ENCODE measurements around the gene TMCO4. TPM values are rescaled to one million over a fixed set of nuclear protein-coding genes. Genes with fewer than 3 reads are reported as not detected.
A peak's percentile ranks its signal among the peaks of the same experiment; 100 is the strongest.

The TMCO4 gene
- total and polyA plus RNA-seq, 2 of the 4 experiments (the other 2 are of a cell fraction): 7.3 to 8.6 TPM

GRCh38 chr1:19792237-19793002, 7.3 kb downstream of the TMCO4 start:
- 0 out of 2 replicates have a peak, but pooled peaks cover 4% of the 10 kb centered on the region for H3K9me1 ChIP-seq (ENCODE audit: insufficient read depth, low read length)
- no peaks in the 10 kb centered on the region for H4K20me1 ChIP-seq (ENCODE audit: insufficient read depth, low read length)
- H3K4me1 ChIP-seq (ENCODE audit: control insufficient read depth, insufficient read depth, low read length): no peaks in the 10 kb centered on the region
- dilution Hi-C loops (cut with HindIII; ENCODE audit: low sequenced_read_pairs, unreplicated experiment): no loop called here
- H3K23ac ChIP-seq (ENCODE audit: low read depth, low read length): no peak overlapping the region
- TF ChIP-seq MAFK (IDR thresholded peaks at IDR 0.05; ENCODE audit: low read depth, low read length) (peak; percentile 97), CHD1 (IDR thresholded peaks at IDR 0.05; ENCODE audit: low read depth, low read length) (no peak)
- no peak for DNase-seq
- H2AK9ac ChIP-seq (replicated peaks; ENCODE audit: low read depth, low read length, poor library complexity): no peak overlapping the region
- no peak overlapping the region for H4K5ac ChIP-seq (ENCODE audit: low read depth, low read length)
- no peak overlapping the region for H3K18ac ChIP-seq (ENCODE audit: low read depth, low read length)
- H3K4me3 ChIP-seq (ENCODE audit: insufficient read depth, low read depth, low read length): no peak overlapping the region
- CTCF ChIA-PET: interaction anchor here (0.7 kb wide), 1 partner anchor 1500 kb away, joined by 5 read pairs; no protein-coding TSS in a partner anchor
- H2BK15ac ChIP-seq (ENCODE audit: low read depth, low read length): no peak overlapping the region
- no peak overlapping the region for H2AFZ ChIP-seq (replicated peaks; ENCODE audit: low read length, poor library complexity)
- POLR2A ChIA-PET (ENCODE audit: unreplicated experiment): interaction anchor here (0.6 kb wide), 1 partner anchor 359 kb away, joined by 8 read pairs; no protein-coding TSS in a partner anchor
- intact Hi-C loops (cut with micrococcal nuclease): no loop called here
- BruUV-seq (replicated peaks): no TSS peak
- ATAC-seq (ENCODE audit: low read depth): no peak
- no peak overlapping the region for H3K14ac ChIP-seq (replicated peaks; ENCODE audit: low read depth, low read length)
- peaks cover 11% of the 10 kb centered on the region for H3K36me3 ChIP-seq (ENCODE audit: control insufficient read depth, insufficient read depth, low read length)
- H4K8ac ChIP-seq (ENCODE audit: low read depth in 2 of 2, low read length in 2 of 2): no peak overlapping the region
- in situ Hi-C loops (cut with MboI; ENCODE audit: low sequenced_read_pairs): no loop called here
- no peak overlapping the region for H2BK20ac ChIP-seq (ENCODE audit: low read depth, low read length)
- H3K56ac ChIP-seq (ENCODE audit: extremely low read depth, insufficient read depth, low read length): no peak overlapping the region
- H2BK5ac ChIP-seq (ENCODE audit: low read depth, low read length, poor library complexity, severe bottlenecking): no peak overlapping the region
- no peak overlapping the region for H2AK5ac ChIP-seq (ENCODE audit: low read depth, low read length)
- H4K91ac ChIP-seq (ENCODE audit: insufficient read depth, low read depth, low read length): no peak overlapping the region
- H3K27ac ChIP-seq (ENCODE audit: insufficient read depth, low read length): no peak overlapping the region
- no peak overlapping the region for H3K4me2 ChIP-seq (ENCODE audit: low read depth, low read length)
- no peak overlapping the region for H3K9ac ChIP-seq (ENCODE audit: low read depth, low read length)
- H3K4ac ChIP-seq (ENCODE audit: low read depth, low read length): no peak overlapping the region
- no CpG with 5 or more reads among the region's 4 CpGs for WGBS, 2 experiments (ENCODE audit: extremely low coverage in 2 of 2, insufficient read length in 1 of 2)
- no peak overlapping the region for H2BK120ac ChIP-seq (ENCODE audit: low read depth, low read length)
- H3K9me3 ChIP-seq (ENCODE audit: control insufficient read depth, insufficient read depth, low read length): no peaks in the 10 kb centered on the region
- peaks cover 8 to 10% of the 10 kb centered on the region in 2 experiments; a peak in 3 of 4 replicates for H3K79me1 ChIP-seq (ENCODE audit: low read depth in 1 of 2, low read length in 2 of 2)
- H3K27me3 ChIP-seq (ENCODE audit: control insufficient read depth, insufficient read depth, low read length): no peaks in the 10 kb centered on the region
